Keratinocyte (primary cell): ENCODE data around the gene ADGRL3. TPM values are rescaled to one million over a fixed set of nuclear protein-coding genes. Genes with fewer than 3 reads are reported as not detected.

ENCODE experiments used
- DNase-seq: peaks from one replicate; pipeline ENCODE4 v3.0.0-alpha.2; 2011; ENCODE audit warnings: low read depth, missing footprints, low spot score
- FAIRE-seq: peaks from 2 replicates; lab custom pipeline; 2011; peaks lifted over from hg19 to GRCh38; lab: Jason Lieb, UNC
- H2AFZ ChIP-seq: 2 replicates; pipeline ENCODE4 v1.6.0; 2012; ENCODE audit warnings: low read length, control low read depth, inconsistent platforms; ENCODE audit not compliant: control insufficient read depth
- H3K27ac ChIP-seq: 2 replicates; pipeline ENCODE4 v1.5.1; 2011; ENCODE audit warnings: low read length; ENCODE audit not compliant: control insufficient read depth, insufficient read depth
- H3K27me3 ChIP-seq: 3 replicates; pipeline ENCODE4 v1.6.0; 2011; ENCODE audit warnings: low read length; ENCODE audit not compliant: control insufficient read depth, insufficient read depth; ENCODE audit errors: extremely low read depth
- H3K36me3 ChIP-seq, 2 experiments: 2 replicates in 1 of 2; 3 replicates in 1 of 2; pipeline ENCODE4 v1.5.1; 2011; ENCODE audit warnings: low read length in 2 of 2, mild to moderate bottlenecking in 1 of 2; ENCODE audit not compliant: control insufficient read depth in 2 of 2, insufficient read depth in 2 of 2; ENCODE audit errors: extremely low read depth in 1 of 2
- H3K4me1 ChIP-seq: 3 replicates; pipeline ENCODE4 v1.5.1; 2011; ENCODE audit warnings: low read length; ENCODE audit not compliant: control insufficient read depth, insufficient read depth; ENCODE audit errors: extremely low read depth
- H3K4me2 ChIP-seq: 3 replicates; pipeline ENCODE4 v1.6.0; 2011; ENCODE audit warnings: low read depth, low read length; ENCODE audit not compliant: control insufficient read depth, insufficient read depth; ENCODE audit errors: extremely low read depth
- H3K4me3 ChIP-seq, 3 experiments: fragments of 200-600 bp in 1 of 3; sonication (generic) in 1 of 3; 2 replicates in 2 of 3; 3 replicates in 1 of 3; pipeline ENCODE4 v1.5.1; 2011 to 2016; ENCODE audit warnings: low read length in 3 of 3, mild to moderate bottlenecking in 3 of 3, control low read depth in 2 of 3, inconsistent platforms in 1 of 3, low read depth in 1 of 3, mixed read lengths in 1 of 3, mixed run types in 1 of 3, moderate library complexity in 1 of 3; ENCODE audit not compliant: control insufficient read depth in 2 of 3, insufficient read depth in 2 of 3; ENCODE audit errors: extremely low read depth in 1 of 3
- H3K79me2 ChIP-seq: 2 replicates; pipeline ENCODE4 v1.6.0; 2012; ENCODE audit warnings: low read length; ENCODE audit not compliant: control insufficient read depth, insufficient read depth
- H3K9ac ChIP-seq: 3 replicates; pipeline ENCODE4 v1.6.0; 2011; ENCODE audit warnings: low read length; ENCODE audit not compliant: control insufficient read depth, insufficient read depth; ENCODE audit errors: extremely low read depth
- H3K9me1 ChIP-seq: 3 replicates; pipeline ENCODE4 v1.6.0; 2011; ENCODE audit warnings: low read length; ENCODE audit not compliant: control insufficient read depth, insufficient read depth; ENCODE audit errors: extremely low read depth
- H3K9me3 ChIP-seq: 2 replicates; pipeline ENCODE4 v1.5.1; 2012; ENCODE audit warnings: low read depth, low read length; ENCODE audit not compliant: control insufficient read depth
- H4K20me1 ChIP-seq: 3 replicates; pipeline ENCODE4 v1.6.0; 2011; ENCODE audit warnings: low read length; ENCODE audit not compliant: control insufficient read depth, insufficient read depth; ENCODE audit errors: extremely low read depth
- CTCF ChIP-seq, 3 experiments: IDR thresholded peaks in 1 of 3; conservative IDR thresholded peaks in 1 of 3; optimal IDR thresholded peaks in 1 of 3; 2 replicates in 2 of 3; 3 replicates in 1 of 3; pipeline versions ENCODE3 to v1.5.1; 2011; ENCODE audit warnings: low read length in 3 of 3, mild to moderate bottlenecking in 3 of 3, moderate library complexity in 2 of 3, control low read depth in 1 of 3, inconsistent platforms in 1 of 3; ENCODE audit not compliant: insufficient read depth in 2 of 3; ENCODE audit errors: extremely low read depth in 1 of 3
- EZH2 ChIP-seq: IDR thresholded peaks from one replicate; pipeline ENCODE4 v1.6.1; 2012; ENCODE audit warnings: inconsistent platforms, mild to moderate bottlenecking, low read length, moderate library complexity
- dilution Hi-C: fragments of 300-500 bp; cut with MboI; formaldehyde crosslinking; loops from one replicate; pipeline ENCODE4 v1.7.0; 2020; ENCODE audit warnings: low sequenced_read_pairs; ENCODE audit not compliant: extremely low pct_ligation_motif_present
- polyA plus RNA-seq, 5 experiments: library from polyadenylated mRNA; depleted of rRNA in 3 of 5; stranded (reverse) in 3 of 5; stranded (forward) in 1 of 5; unstranded in 1 of 5; fragments of >200 nt; gene quantifications; 1 replicate in 1 of 5; 2 replicates in 3 of 5; 3 replicates in 1 of 5; pipeline versions ENCODE4 v1.2.1 to v1.2.3, GENCODE V29; 2011 to 2012; ENCODE audit warnings: missing spikeins in 2 of 5, low read depth in 1 of 5, low replicate concordance in 1 of 5

ADGRL3 gene
- polyA plus RNA-seq, 1 donor (not counting 4 experiments of a cell fraction or from before 2014, with no cell fraction given) = 0.18 TPM

- Histone ChIP-seq H3K27ac (no peak overlapping the region), H3K9ac (no peak overlapping the region), H3K4me3 (no peak overlapping the region), H3K79me2 (no peaks in the 10 kb centered on the region), H3K9me1 (no peaks in the 10 kb centered on the region), H2AFZ (no peak overlapping the region), H3K27me3 (no peaks in the 10 kb centered on the region), H3K4me2 (no peak overlapping the region), H3K9me3 (no peaks in the 10 kb centered on the region), H4K20me1 (no peaks in the 10 kb centered on the region), H3K36me3 (no peaks in the 10 kb centered on the region), H3K4me1 (no peaks in the 10 kb centered on the region)
- DNase-seq = no peak
- TF ChIP-seq CTCF (optimal IDR thresholded peaks at IDR 0.05 in 1 of 3, IDR thresholded peaks at IDR 0.05 in 1 of 3, conservative IDR thresholded peaks at IDR 0.05 in 1 of 3; ENCODE audit: extremely low read depth in 1 of 3, insufficient read depth in 2 of 3, low read length in 3 of 3) (no peak), EZH2 (no peak)
- dilution Hi-C loops = no loop called here
- FAIRE-seq = no peak
Measured at GRCh38 chr4:61723492-61723891, 523.4 kb downstream of the ADGRL3 start.

DNA sequence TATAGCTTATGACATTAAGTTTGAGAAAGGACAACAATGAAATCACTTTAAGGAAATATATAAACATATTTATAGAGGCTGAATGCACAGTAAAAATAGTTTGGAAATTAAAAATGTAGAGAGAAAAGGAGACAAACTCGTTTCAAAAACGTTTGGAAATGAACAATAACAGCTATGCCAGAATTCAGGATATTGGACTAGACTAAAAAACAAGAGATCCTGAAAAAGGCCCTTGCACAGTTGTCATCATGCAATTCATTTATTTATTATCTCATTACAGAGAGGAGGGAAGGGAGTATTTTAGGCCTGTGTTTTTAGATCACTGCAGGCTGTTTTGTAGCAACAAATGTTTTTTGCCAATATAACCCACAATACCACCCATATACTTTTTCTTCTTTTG, 527.2 kb downstream of the ADGRL3 start:
- DNase-seq (no peak), FAIRE-seq (no peak)
- H3K27ac ChIP-seq = no peak overlapping the region

More for the DNA sequence above, 527.2 kb downstream of the ADGRL3 start:
- no peak overlapping the region for H3K4me2 ChIP-seq
- no peaks in the 10 kb centered on the region for H3K36me3 ChIP-seq
- H3K27me3 ChIP-seq = no peaks in the 10 kb centered on the region
- H3K9ac ChIP-seq = no peak overlapping the region
- H3K4me3 ChIP-seq = no peak overlapping the region
- H2AFZ ChIP-seq = no peak overlapping the region
- H3K4me1 ChIP-seq = no peaks in the 10 kb centered on the region
- H3K79me2 ChIP-seq = no peaks in the 10 kb centered on the region
- no peaks in the 10 kb centered on the region for H4K20me1 ChIP-seq
- no peaks in the 10 kb centered on the region for H3K9me1 ChIP-seq
- no peaks in the 10 kb centered on the region for H3K9me3 ChIP-seq
- dilution Hi-C loops = no loop called here
- no peak for TF ChIP-seq CTCF (optimal IDR thresholded peaks at IDR 0.05 in 1 of 3, IDR thresholded peaks at IDR 0.05 in 1 of 3, conservative IDR thresholded peaks at IDR 0.05 in 1 of 3; ENCODE audit: extremely low read depth in 1 of 3, insufficient read depth in 2 of 3, low read length in 3 of 3)
- TF ChIP-seq EZH2 = no peak
